ENCODE data around the gene CHST11. TPM values are rescaled to one million over a fixed set of nuclear protein-coding genes. Genes with fewer than 3 reads are reported as not detected.

Gene CHST11
- total RNA-seq, 1 donor, result 8.2 TPM

GRCh38 chr12:104510145-104510872 lies 53.6 kb downstream of the CHST11 start:
- no peak for TF ChIP-seq CTCF (IDR thresholded peaks at IDR 0.05; ENCODE audit: insufficient read depth, low read depth, low read length)
- DNase-seq (ENCODE audit: low read depth), result no peak
- no peak overlapping the region for H3K4me3 ChIP-seq (ENCODE audit: low read depth, low read length)

- no peak for DNase-seq (ENCODE audit: low read depth)
- TF ChIP-seq CTCF (IDR thresholded peaks at IDR 0.05; ENCODE audit: insufficient read depth, low read depth, low read length), result no peak
Observed at GRCh38 chr12:104510873-104511440, 54.2 kb downstream of the CHST11 start.

GRCh38 chr12:104513681-104514080 lies 56.9 kb downstream of the CHST11 start:
- DNase-seq (ENCODE audit: low read depth), result no peak

More at GRCh38 chr12:104510873-104511440, 54.2 kb downstream of the CHST11 start:
- H3K4me3 ChIP-seq (ENCODE audit: low read depth, low read length), result no peak overlapping the region

GRCh38 chr12:104514092-104514810 lies 57.5 kb downstream of the CHST11 start:
- DNase-seq (ENCODE audit: low read depth), result no peak
- no peak overlapping the region for H3K4me3 ChIP-seq (ENCODE audit: low read depth, low read length)
- TF ChIP-seq CTCF (IDR thresholded peaks at IDR 0.05; ENCODE audit: insufficient read depth, low read depth, low read length), result no peak

More at GRCh38 chr12:104513681-104514080, 56.9 kb downstream of the CHST11 start:
- TF ChIP-seq CTCF (IDR thresholded peaks at IDR 0.05; ENCODE audit: insufficient read depth, low read depth, low read length), result no peak
- H3K4me3 ChIP-seq (ENCODE audit: low read depth, low read length), result no peak overlapping the region

- DNase-seq (ENCODE audit: low read depth), result no peak
- H3K4me3 ChIP-seq (ENCODE audit: low read depth, low read length), result no peak overlapping the region
- no peak for TF ChIP-seq CTCF (IDR thresholded peaks at IDR 0.05; ENCODE audit: insufficient read depth, low read depth, low read length)
Observed at GRCh38 chr12:104515899-104516298, 59.2 kb downstream of the CHST11 start.

GRCh38 chr12:104516821-104517220 lies 60.1 kb downstream of the CHST11 start:
- no peak for TF ChIP-seq CTCF (IDR thresholded peaks at IDR 0.05; ENCODE audit: insufficient read depth, low read depth, low read length)
- H3K4me3 ChIP-seq (ENCODE audit: low read depth, low read length), result no peak overlapping the region
- DNase-seq (ENCODE audit: low read depth), result no peak

Data from fibroblast of villous mesenchyme (primary cell).